Smooth muscle cell (in vitro differentiated cells): ENCODE measurements around the gene GLCCI1. TPM values are rescaled to one million over a fixed set of nuclear protein-coding genes. Genes with fewer than 3 reads are reported as not detected.

ENCODE experiments used
- DNase-seq: peaks from one replicate; lab custom pipeline; 2025; ENCODE audit not compliant: unreplicated experiment; lab: John Stamatoyannopoulos, UW
- H2AFZ ChIP-seq: fragments of 200-600 bp; sonication (generic); 2 replicates; pipeline ENCODE4 v1.6.0; 2016; ENCODE audit warnings: antibody characterized with exemption, low read depth, mild to moderate bottlenecking
- H3F3A ChIP-seq: fragments of 200-600 bp; sonication (generic); 2 replicates; pipeline ENCODE4 v1.6.0; 2017; ENCODE audit warnings: antibody characterized with exemption, low read depth
- H3K27ac ChIP-seq: fragments of 200-600 bp; sonication (generic); 2 replicates; pipeline ENCODE4 v1.5.1; 2016; ENCODE audit warnings: low read depth, mild to moderate bottlenecking
- H3K27me3 ChIP-seq: fragments of 200-600 bp; sonication (generic); 2 replicates; pipeline ENCODE4 v1.6.1; 2016; ENCODE audit warnings: low read depth, mild to moderate bottlenecking
- H3K36me3 ChIP-seq: fragments of 200-600 bp; sonication (generic); 2 replicates; pipeline ENCODE4 v1.5.1; 2016; ENCODE audit warnings: low read depth
- H3K4me1 ChIP-seq: fragments of 200-600 bp; sonication (generic); 2 replicates; pipeline ENCODE4 v1.5.1; 2016; ENCODE audit warnings: low read depth
- H3K4me2 ChIP-seq: fragments of 200-600 bp; sonication (generic); 2 replicates; pipeline ENCODE4 v1.6.0; 2016; ENCODE audit warnings: mild to moderate bottlenecking
- H3K4me3 ChIP-seq: fragments of 200-600 bp; sonication (generic); 2 replicates; pipeline ENCODE4 v1.5.1; 2016; ENCODE audit warnings: mild to moderate bottlenecking
- H3K79me2 ChIP-seq: fragments of 200-600 bp; sonication (generic); 2 replicates; pipeline ENCODE4 v1.6.0; 2016; ENCODE audit warnings: low read depth, mild to moderate bottlenecking
- H3K9ac ChIP-seq: fragments of 200-600 bp; sonication (generic); 2 replicates; pipeline ENCODE4 v1.6.0; 2016; ENCODE audit warnings: low read depth
- H3K9me3 ChIP-seq: fragments of 200-600 bp; sonication (generic); replicated peaks from 2 replicates; pipeline ENCODE4 v1.5.1; 2016; ENCODE audit warnings: low read depth
- H4K20me1 ChIP-seq: fragments of 200-600 bp; sonication (generic); 2 replicates; pipeline ENCODE4 v1.6.0; 2016; ENCODE audit warnings: low read depth
- CTCF ChIP-seq: fragments of 200-600 bp; sonication (generic); IDR thresholded peaks from 2 replicates; pipeline ENCODE4 v1.5.1; 2017; ENCODE audit warnings: borderline replicate concordance, mild to moderate bottlenecking, antibody characterized with exemption; ENCODE audit not compliant: insufficient read depth, poor library complexity, severe bottlenecking
- WGBS: methylation state at CpG from one replicate; pipeline ENCODE4 v1.1.7; 2016; ENCODE audit warnings: low lambda C conversion rate; 5-methylcytosine and 5-hydroxymethylcytosine counted together
- polyA plus RNA-seq: library from polyadenylated mRNA; unstranded; fragments of >200 nt; fragmentation: Nextera tagmentation; extraction: Ambion mirVana; gene quantifications from 2 replicates; pipeline ENCODE4 v1.2.1, GENCODE V29; 2016
- total RNA-seq: library from RNA; depleted of rRNA; stranded (reverse); fragments of >200 nt; gene quantifications from 2 replicates; pipeline ENCODE4 v1.2.3, GENCODE V29; 2014

GLCCI1 gene
- total and polyA plus RNA-seq, 2 experiments from 2014 or later = 39.0 to 69.9 TPM

- Histone ChIP-seq H3K27me3 (no peaks in the 10 kb centered on the region), H3K79me2 (peaks cover 98% of the 10 kb centered on the region)
These were observed 28.0 kb downstream of the GLCCI1 start for GRCh38 chr7:7996568-7996967.

GRCh38 chr7:8000315-8000941, 31.8 kb downstream of the GLCCI1 start:
- WGBS = 54% methylated on average over 1 of the region's 1 CpG
- no peak overlapping the region for H2AFZ ChIP-seq
- no peak for DNase-seq
- peaks cover 25% of the 10 kb centered on the region for H4K20me1 ChIP-seq
- H3K4me1 ChIP-seq = no peaks in the 10 kb centered on the region
- peaks cover 14% of the 10 kb centered on the region for H3K36me3 ChIP-seq
- no peaks in the 10 kb centered on the region for H3F3A ChIP-seq
- peaks cover 92% of the 10 kb centered on the region for H3K79me2 ChIP-seq
- no peaks in the 10 kb centered on the region for H3K27me3 ChIP-seq
- no peak overlapping the region for H3K4me3 ChIP-seq
- no peak for TF ChIP-seq CTCF
- no peak overlapping the region for H3K27ac ChIP-seq
- H3K9me3 ChIP-seq = no peaks in the 10 kb centered on the region
- no peak overlapping the region for H3K4me2 ChIP-seq
- no peak overlapping the region for H3K9ac ChIP-seq

More at GRCh38 chr7:7996568-7996967, 28.0 kb downstream of the GLCCI1 start:
- H3K36me3 ChIP-seq = peaks cover 14% of the 10 kb centered on the region
- no peaks in the 10 kb centered on the region for H3K9me3 ChIP-seq
- peak overlapping the region; percentile 4 for H3K4me2 ChIP-seq
- H3K27ac ChIP-seq = peak overlapping the region; percentile 61
- no peak overlapping the region for H3K4me3 ChIP-seq
- H4K20me1 ChIP-seq = peaks cover 16% of the 10 kb centered on the region
- no peaks in the 10 kb centered on the region for H3K4me1 ChIP-seq
- TF ChIP-seq CTCF = no peak
- H3F3A ChIP-seq = no peaks in the 10 kb centered on the region
- no peak overlapping the region for H2AFZ ChIP-seq
- no peak overlapping the region for H3K9ac ChIP-seq
- no peak for DNase-seq

GRCh38 chr7:8003077-8003476, 34.5 kb downstream of the GLCCI1 start:
- no peak for DNase-seq
- H3K4me2 ChIP-seq = no peak overlapping the region
- no peaks in the 10 kb centered on the region for H3K27me3 ChIP-seq
- 79% methylated on average over 3 of the region's 3 CpGs for WGBS
- no peak overlapping the region for H2AFZ ChIP-seq
- no peaks in the 10 kb centered on the region for H3K9me3 ChIP-seq
- no peak overlapping the region for H3K4me3 ChIP-seq
- peaks cover 68% of the 10 kb centered on the region for H3K79me2 ChIP-seq
- H3K36me3 ChIP-seq = peaks cover 31% of the 10 kb centered on the region
- no peaks in the 10 kb centered on the region for H3K4me1 ChIP-seq
- no peak overlapping the region for H3K27ac ChIP-seq
- peaks cover 9% of the 10 kb centered on the region for H4K20me1 ChIP-seq
- no peak overlapping the region for H3K9ac ChIP-seq
- no peak for TF ChIP-seq CTCF
- H3F3A ChIP-seq = no peaks in the 10 kb centered on the region

- Histone ChIP-seq H3F3A (no peaks in the 10 kb centered on the region), H3K4me2 (no peak overlapping the region), H2AFZ (no peak overlapping the region), H4K20me1 (peaks cover 9% of the 10 kb centered on the region), H3K27me3 (no peaks in the 10 kb centered on the region), H3K27ac (no peak overlapping the region), H3K4me3 (no peak overlapping the region), H3K9me3 (no peaks in the 10 kb centered on the region), H3K4me1 (no peaks in the 10 kb centered on the region), H3K9ac (no peak overlapping the region), H3K79me2 (peaks cover 50% of the 10 kb centered on the region), H3K36me3 (peaks cover 31% of the 10 kb centered on the region)
- WGBS = 100% methylated on average over 1 of the region's 1 CpG
- DNase-seq = no peak
- no peak for TF ChIP-seq CTCF
These were observed 36.7 kb downstream of the GLCCI1 start for GRCh38 chr7:8005279-8005678.
